Gastrocnemius medialis (tissue), 4 donors: Measurements from ENCODE around the gene CALML4.

Experiments used
- CTCF ChIP-seq, 5 experiments: fragments of 450-650 bp in 3 of 5; fragments of 200-600 bp in 2 of 5; sonication (generic) in 2 of 5; IDR thresholded peaks in 4 of 5; conservative IDR thresholded peaks in 1 of 5; 1 replicate in 4 of 5; 2 replicates in 1 of 5; pipeline ENCODE4 v1.5.1; 2016 to 2019; ENCODE audit warnings: antibody characterized with exemption in 5 of 5, mild to moderate bottlenecking in 3 of 5, moderate library complexity in 3 of 5
- POLR2A ChIP-seq, 2 donors: fragments of 450-650 bp; IDR thresholded peaks; one replicate each; pipeline ENCODE4 v1.6.1; 2017; ENCODE audit warnings: antibody characterized with exemption in 2 of 2, mild to moderate bottlenecking in 2 of 2, moderate library complexity in 2 of 2

- TF ChIP-seq CTCF (IDR thresholded peaks at IDR 0.05 in 4 of 5, conservative IDR thresholded peaks at IDR 0.05 in 1 of 5) (no peak), POLR2A (IDR thresholded peaks at IDR 0.05) (no peak)
Measured at GRCh38 chr15:68152342-68152741, 52.8 kb downstream of the CALML4 start.
